Smooth muscle cell (in vitro differentiated cells): ENCODE data around the gene RPRML. TPM values are rescaled to one million over a fixed set of nuclear protein-coding genes. Genes with fewer than 3 reads are reported as not detected.

ENCODE experiments used
- DNase-seq: peaks from one replicate; lab custom pipeline; 2025; ENCODE audit not compliant: unreplicated experiment; lab: John Stamatoyannopoulos, UW
- H2AFZ ChIP-seq: fragments of 200-600 bp; sonication (generic); 2 replicates; pipeline ENCODE4 v1.6.0; 2016; ENCODE audit warnings: antibody characterized with exemption, low read depth, mild to moderate bottlenecking
- H3F3A ChIP-seq: fragments of 200-600 bp; sonication (generic); 2 replicates; pipeline ENCODE4 v1.6.0; 2017; ENCODE audit warnings: antibody characterized with exemption, low read depth
- H3K27ac ChIP-seq: fragments of 200-600 bp; sonication (generic); 2 replicates; pipeline ENCODE4 v1.5.1; 2016; ENCODE audit warnings: low read depth, mild to moderate bottlenecking
- H3K27me3 ChIP-seq: fragments of 200-600 bp; sonication (generic); 2 replicates; pipeline ENCODE4 v1.6.1; 2016; ENCODE audit warnings: low read depth, mild to moderate bottlenecking
- H3K36me3 ChIP-seq: fragments of 200-600 bp; sonication (generic); 2 replicates; pipeline ENCODE4 v1.5.1; 2016; ENCODE audit warnings: low read depth
- H3K4me1 ChIP-seq: fragments of 200-600 bp; sonication (generic); 2 replicates; pipeline ENCODE4 v1.5.1; 2016; ENCODE audit warnings: low read depth
- H3K4me2 ChIP-seq: fragments of 200-600 bp; sonication (generic); 2 replicates; pipeline ENCODE4 v1.6.0; 2016; ENCODE audit warnings: mild to moderate bottlenecking
- H3K4me3 ChIP-seq: fragments of 200-600 bp; sonication (generic); 2 replicates; pipeline ENCODE4 v1.5.1; 2016; ENCODE audit warnings: mild to moderate bottlenecking
- H3K79me2 ChIP-seq: fragments of 200-600 bp; sonication (generic); 2 replicates; pipeline ENCODE4 v1.6.0; 2016; ENCODE audit warnings: low read depth, mild to moderate bottlenecking
- H3K9ac ChIP-seq: fragments of 200-600 bp; sonication (generic); 2 replicates; pipeline ENCODE4 v1.6.0; 2016; ENCODE audit warnings: low read depth
- H3K9me3 ChIP-seq: fragments of 200-600 bp; sonication (generic); replicated peaks from 2 replicates; pipeline ENCODE4 v1.5.1; 2016; ENCODE audit warnings: low read depth
- H4K20me1 ChIP-seq: fragments of 200-600 bp; sonication (generic); 2 replicates; pipeline ENCODE4 v1.6.0; 2016; ENCODE audit warnings: low read depth
- WGBS: methylation state at CpG from one replicate; pipeline ENCODE4 v1.1.7; 2016; ENCODE audit warnings: low lambda C conversion rate; 5-methylcytosine and 5-hydroxymethylcytosine counted together
- polyA plus RNA-seq: library from polyadenylated mRNA; unstranded; fragments of >200 nt; fragmentation: Nextera tagmentation; extraction: Ambion mirVana; gene quantifications from 2 replicates; pipeline ENCODE4 v1.2.1, GENCODE V29; 2016
- total RNA-seq: library from RNA; depleted of rRNA; stranded (reverse); fragments of >200 nt; gene quantifications from 2 replicates; pipeline ENCODE4 v1.2.3, GENCODE V29; 2014
- TF ChIP-seq, protein P1 (sequence below): fragments of 200-600 bp; sonication (generic); IDR thresholded peaks from 2 replicates; pipeline ENCODE4 v1.5.1; 2017; ENCODE audit warnings: borderline replicate concordance, mild to moderate bottlenecking, antibody characterized with exemption; ENCODE audit not compliant: insufficient read depth, poor library complexity, severe bottlenecking

Gene RPRML
- total and polyA plus RNA-seq, 2 experiments from 2014 or later = not detected

DNA sequence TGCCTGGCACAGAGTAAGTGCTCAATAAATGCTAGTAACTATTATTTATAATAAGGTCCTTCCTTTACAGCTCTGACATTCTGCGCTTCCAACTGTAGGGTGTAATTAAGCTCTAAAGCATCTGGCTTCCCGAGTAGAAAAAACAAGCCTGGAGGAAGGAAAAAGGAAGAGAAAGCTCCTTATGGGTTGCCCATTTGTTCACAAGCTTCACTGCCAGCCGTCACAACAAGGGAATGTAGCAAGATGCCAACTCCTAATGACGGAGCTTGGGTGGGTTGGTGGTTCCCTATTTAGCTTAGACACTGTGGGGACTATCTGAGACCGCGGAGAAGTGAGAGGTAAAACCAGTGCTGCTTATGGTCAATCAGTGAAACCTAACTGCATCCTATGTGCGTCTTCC is 7.3 kb upstream of the RPRML start:
- 88% methylated on average over 7 of the region's 7 CpGs for WGBS

DNA sequence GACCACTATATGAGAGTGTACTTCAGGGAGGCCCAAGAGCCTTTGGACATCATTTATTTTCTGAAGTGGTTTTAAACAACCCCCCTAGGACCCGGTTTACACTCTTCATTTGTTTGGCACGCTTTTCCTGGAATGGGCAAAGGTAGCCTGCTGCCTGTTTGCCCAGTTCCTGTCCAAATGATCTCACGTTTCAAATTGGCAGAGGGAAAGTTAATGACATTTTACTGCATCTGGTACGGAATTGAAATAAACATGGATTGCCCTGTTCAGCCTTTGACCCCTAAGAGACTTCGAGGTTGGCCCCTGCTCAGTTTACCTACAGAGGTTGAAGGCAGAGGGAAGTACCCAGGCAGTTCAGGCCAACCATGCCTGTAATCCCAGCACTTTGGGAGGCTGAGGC is 5.8 kb upstream of the RPRML start:
- TF ChIP-seq, protein P1, sequence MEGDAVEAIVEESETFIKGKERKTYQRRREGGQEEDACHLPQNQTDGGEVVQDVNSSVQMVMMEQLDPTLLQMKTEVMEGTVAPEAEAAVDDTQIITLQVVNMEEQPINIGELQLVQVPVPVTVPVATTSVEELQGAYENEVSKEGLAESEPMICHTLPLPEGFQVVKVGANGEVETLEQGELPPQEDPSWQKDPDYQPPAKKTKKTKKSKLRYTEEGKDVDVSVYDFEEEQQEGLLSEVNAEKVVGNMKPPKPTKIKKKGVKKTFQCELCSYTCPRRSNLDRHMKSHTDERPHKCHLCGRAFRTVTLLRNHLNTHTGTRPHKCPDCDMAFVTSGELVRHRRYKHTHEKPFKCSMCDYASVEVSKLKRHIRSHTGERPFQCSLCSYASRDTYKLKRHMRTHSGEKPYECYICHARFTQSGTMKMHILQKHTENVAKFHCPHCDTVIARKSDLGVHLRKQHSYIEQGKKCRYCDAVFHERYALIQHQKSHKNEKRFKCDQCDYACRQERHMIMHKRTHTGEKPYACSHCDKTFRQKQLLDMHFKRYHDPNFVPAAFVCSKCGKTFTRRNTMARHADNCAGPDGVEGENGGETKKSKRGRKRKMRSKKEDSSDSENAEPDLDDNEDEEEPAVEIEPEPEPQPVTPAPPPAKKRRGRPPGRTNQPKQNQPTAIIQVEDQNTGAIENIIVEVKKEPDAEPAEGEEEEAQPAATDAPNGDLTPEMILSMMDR = no peak
- no peaks in the 10 kb centered on the region for H3F3A ChIP-seq
- H3K4me1 ChIP-seq = no peaks in the 10 kb centered on the region
- no peaks in the 10 kb centered on the region for H3K79me2 ChIP-seq
- no peak overlapping the region for H3K4me3 ChIP-seq
- H3K9ac ChIP-seq = no peak overlapping the region
- no peak for DNase-seq
- no peak overlapping the region for H3K27ac ChIP-seq
- no peaks in the 10 kb centered on the region for H3K36me3 ChIP-seq
- H4K20me1 ChIP-seq = no peaks in the 10 kb centered on the region
- no peak overlapping the region for H3K4me2 ChIP-seq
- H3K9me3 ChIP-seq = no peaks in the 10 kb centered on the region
- peaks cover 57% of the 10 kb centered on the region for H3K27me3 ChIP-seq
- 86% methylated on average over 5 of the region's 5 CpGs for WGBS
- no peak overlapping the region for H2AFZ ChIP-seq

More for the DNA sequence above, 7.3 kb upstream of the RPRML start:
- Histone ChIP-seq H4K20me1 (no peaks in the 10 kb centered on the region), H3K4me2 (no peak overlapping the region), H3K36me3 (no peaks in the 10 kb centered on the region), H3K27me3 (peaks cover 50% of the 10 kb centered on the region), H3K27ac (no peak overlapping the region), H3K9ac (no peak overlapping the region), H3K4me3 (no peak overlapping the region), H3F3A (no peaks in the 10 kb centered on the region), H3K4me1 (no peaks in the 10 kb centered on the region), H3K9me3 (no peaks in the 10 kb centered on the region), H3K79me2 (no peaks in the 10 kb centered on the region), H2AFZ (no peak overlapping the region)
- TF ChIP-seq, protein P1 = no peak
- no peak for DNase-seq

DNA sequence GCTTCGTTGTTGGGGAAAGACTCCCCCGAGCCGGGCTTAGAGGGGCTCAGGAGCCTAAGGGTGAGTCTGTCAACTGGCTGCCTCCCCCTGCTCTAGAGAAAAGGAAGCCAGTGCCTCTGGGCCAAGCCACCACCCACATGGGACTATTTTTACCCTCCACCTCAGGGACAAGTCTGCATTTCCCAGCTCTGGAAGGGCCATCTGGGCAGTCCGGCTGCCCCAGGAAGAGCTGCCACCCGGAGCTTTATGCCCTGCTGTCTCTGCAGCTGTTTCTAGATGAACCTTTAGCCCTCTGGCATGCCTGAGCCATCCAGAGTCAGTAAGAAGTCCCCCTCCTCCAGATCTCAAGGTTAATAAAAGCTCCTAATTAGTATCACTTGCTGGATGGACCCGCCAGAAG is 5.3 kb upstream of the RPRML start:
- DNase-seq = no peak
- Histone ChIP-seq H3K4me3 (no peak overlapping the region), H3K79me2 (no peaks in the 10 kb centered on the region), H2AFZ (no peak overlapping the region), H3K27ac (no peak overlapping the region), H3K4me2 (no peak overlapping the region), H3F3A (no peaks in the 10 kb centered on the region), H4K20me1 (no peaks in the 10 kb centered on the region), H3K4me1 (no peaks in the 10 kb centered on the region), H3K36me3 (no peaks in the 10 kb centered on the region), H3K27me3 (peaks cover 57% of the 10 kb centered on the region), H3K9ac (no peak overlapping the region), H3K9me3 (no peaks in the 10 kb centered on the region)
- WGBS = 58% methylated on average over 6 of the region's 6 CpGs
- TF ChIP-seq, protein P1 = no peak

DNA sequence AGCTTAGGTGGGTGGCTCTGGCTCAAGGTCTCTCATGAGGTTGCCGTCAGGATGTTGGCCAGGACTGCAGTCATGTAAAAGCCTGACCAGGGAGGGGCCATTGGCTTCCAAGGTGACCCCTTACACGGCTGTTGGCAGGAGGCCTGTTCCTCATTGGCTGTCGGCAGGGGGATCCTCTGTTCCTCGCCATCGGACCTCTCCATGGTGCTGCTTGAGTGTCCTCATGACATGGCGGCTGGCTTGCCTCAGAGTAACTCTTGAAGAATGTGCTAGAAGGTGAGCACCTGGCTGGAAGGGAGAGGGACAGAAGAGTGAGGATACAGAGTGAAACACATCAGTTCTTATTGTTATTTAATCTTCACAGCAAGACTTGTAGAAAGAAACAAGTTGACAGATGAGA is 4.7 kb upstream of the RPRML start:
- Histone ChIP-seq H4K20me1 (no peaks in the 10 kb centered on the region), H3K36me3 (no peaks in the 10 kb centered on the region), H3K4me3 (no peak overlapping the region), H3K9ac (no peak overlapping the region), H3K4me1 (peaks cover 2% of the 10 kb centered on the region), H3K27me3 (peaks cover 57% of the 10 kb centered on the region), H3K9me3 (no peaks in the 10 kb centered on the region), H3K4me2 (no peak overlapping the region), H3F3A (no peaks in the 10 kb centered on the region), H2AFZ (no peak overlapping the region), H3K79me2 (no peaks in the 10 kb centered on the region), H3K27ac (no peak overlapping the region)
- TF ChIP-seq, protein P1 = no peak
- DNase-seq = no peak
- WGBS = 69% methylated on average over 6 of the region's 6 CpGs
